ENCODE data around the gene SET. TPM values are rescaled to one million over a fixed set of nuclear protein-coding genes. Genes with fewer than 3 reads are reported as not detected.

Gene SET
- total RNA-seq, 1 donor from 2014 or later: 891 TPM

- no peaks in the 10 kb centered on the region for H3K9me3 Mint-ChIP-seq
- TF ChIP-seq, protein P1, sequence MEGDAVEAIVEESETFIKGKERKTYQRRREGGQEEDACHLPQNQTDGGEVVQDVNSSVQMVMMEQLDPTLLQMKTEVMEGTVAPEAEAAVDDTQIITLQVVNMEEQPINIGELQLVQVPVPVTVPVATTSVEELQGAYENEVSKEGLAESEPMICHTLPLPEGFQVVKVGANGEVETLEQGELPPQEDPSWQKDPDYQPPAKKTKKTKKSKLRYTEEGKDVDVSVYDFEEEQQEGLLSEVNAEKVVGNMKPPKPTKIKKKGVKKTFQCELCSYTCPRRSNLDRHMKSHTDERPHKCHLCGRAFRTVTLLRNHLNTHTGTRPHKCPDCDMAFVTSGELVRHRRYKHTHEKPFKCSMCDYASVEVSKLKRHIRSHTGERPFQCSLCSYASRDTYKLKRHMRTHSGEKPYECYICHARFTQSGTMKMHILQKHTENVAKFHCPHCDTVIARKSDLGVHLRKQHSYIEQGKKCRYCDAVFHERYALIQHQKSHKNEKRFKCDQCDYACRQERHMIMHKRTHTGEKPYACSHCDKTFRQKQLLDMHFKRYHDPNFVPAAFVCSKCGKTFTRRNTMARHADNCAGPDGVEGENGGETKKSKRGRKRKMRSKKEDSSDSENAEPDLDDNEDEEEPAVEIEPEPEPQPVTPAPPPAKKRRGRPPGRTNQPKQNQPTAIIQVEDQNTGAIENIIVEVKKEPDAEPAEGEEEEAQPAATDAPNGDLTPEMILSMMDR (conservative IDR thresholded peaks at IDR 0.05): no peak
- no peaks in the 10 kb centered on the region for H3K27me3 Mint-ChIP-seq (ENCODE audit: low read depth)
- H3K4me3 Mint-ChIP-seq: no peak overlapping the region
- DNase-seq (ENCODE audit: low read depth, low spot score): no peak
- peaks cover 3% of the 10 kb centered on the region for H3K36me3 Mint-ChIP-seq (ENCODE audit: low read depth)
- no peak overlapping the region for H3K27ac Mint-ChIP-seq (ENCODE audit: unreplicated experiment)
- no peaks in the 10 kb centered on the region for H3K4me1 Mint-ChIP-seq
These were observed 24.4 kb downstream of the SET start for GRCh38 chr9:128713411-128713780.

- no peaks in the 10 kb centered on the region for H3K4me1 Mint-ChIP-seq
These were observed 25.0 kb downstream of the SET start for GRCh38 chr9:128713941-128714573.

GRCh38 chr9:128714586-128715435 lies 25.8 kb downstream of the SET start:
- H3K27ac Mint-ChIP-seq (ENCODE audit: unreplicated experiment): no peak overlapping the region
- no peaks in the 10 kb centered on the region for H3K4me1 Mint-ChIP-seq
- DNase-seq (ENCODE audit: low read depth, low spot score): no peak
- peaks cover 3% of the 10 kb centered on the region for H3K36me3 Mint-ChIP-seq (ENCODE audit: low read depth)
- H3K27me3 Mint-ChIP-seq (ENCODE audit: low read depth): no peaks in the 10 kb centered on the region
- no peaks in the 10 kb centered on the region for H3K9me3 Mint-ChIP-seq
- no peak overlapping the region for H3K4me3 Mint-ChIP-seq
- TF ChIP-seq, protein P1 (conservative IDR thresholded peaks at IDR 0.05): no peak

More at GRCh38 chr9:128713941-128714573, 25.0 kb downstream of the SET start:
- H3K36me3 Mint-ChIP-seq (ENCODE audit: low read depth): peaks cover 3% of the 10 kb centered on the region
- H3K9me3 Mint-ChIP-seq: no peaks in the 10 kb centered on the region
- TF ChIP-seq, protein P1 (conservative IDR thresholded peaks at IDR 0.05): no peak
- no peaks in the 10 kb centered on the region for H3K27me3 Mint-ChIP-seq (ENCODE audit: low read depth)
- no peak overlapping the region for H3K27ac Mint-ChIP-seq (ENCODE audit: unreplicated experiment)
- DNase-seq (ENCODE audit: low read depth, low spot score): no peak
- H3K4me3 Mint-ChIP-seq: no peak overlapping the region

- TF ChIP-seq, protein P1 (conservative IDR thresholded peaks at IDR 0.05): no peak
- Mint-ChIP-seq H3K4me1 (no peaks in the 10 kb centered on the region), H3K9me3 (no peaks in the 10 kb centered on the region), H3K4me3 (no peak overlapping the region), H3K27ac (ENCODE audit: unreplicated experiment) (no peak overlapping the region), H3K27me3 (ENCODE audit: low read depth) (no peaks in the 10 kb centered on the region), H3K36me3 (ENCODE audit: low read depth) (no peaks in the 10 kb centered on the region)
- DNase-seq (ENCODE audit: low read depth, low spot score): no peak
These were observed 26.4 kb downstream of the SET start for GRCh38 chr9:128715436-128715750.

DNA sequence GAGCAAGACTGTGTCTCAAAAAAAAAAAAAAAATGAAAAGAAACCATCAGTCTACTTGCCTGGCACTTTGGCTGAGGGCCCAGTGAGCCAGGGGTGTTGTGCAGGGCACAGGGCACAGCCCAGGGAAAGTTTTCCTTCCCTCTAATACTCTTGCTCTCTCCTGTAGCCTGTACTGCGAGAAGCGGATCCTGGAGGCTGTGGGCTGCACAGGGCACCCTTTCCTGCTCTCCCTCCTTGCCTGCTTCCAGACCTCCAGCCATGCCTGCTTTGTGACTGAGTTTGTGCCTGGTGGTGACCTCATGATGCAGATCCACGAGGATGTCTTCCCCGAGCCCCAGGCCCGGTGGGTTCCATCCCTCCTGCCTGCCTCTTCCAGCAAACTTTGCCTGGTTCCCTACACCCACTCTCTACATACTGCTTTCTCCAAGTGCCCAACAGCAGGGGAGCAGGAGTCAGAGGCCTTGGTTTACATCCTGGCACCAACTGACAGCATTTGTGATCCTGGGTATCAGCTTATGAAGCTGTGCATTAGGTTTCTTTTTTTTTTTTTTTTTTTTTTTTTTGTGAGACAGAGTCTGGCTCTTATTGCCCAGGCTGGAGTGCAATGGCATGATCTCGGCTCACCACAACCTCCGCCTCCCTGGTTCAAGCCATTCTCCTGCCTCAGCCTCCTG lies 27.7 kb downstream of the SET start:
- no peaks in the 10 kb centered on the region for H3K9me3 Mint-ChIP-seq
- TF ChIP-seq, protein P1 (conservative IDR thresholded peaks at IDR 0.05): no peak
- no peak for DNase-seq (ENCODE audit: low read depth, low spot score)
- H3K4me1 Mint-ChIP-seq: no peaks in the 10 kb centered on the region
- H3K36me3 Mint-ChIP-seq (ENCODE audit: low read depth): no peaks in the 10 kb centered on the region
- no peak overlapping the region for H3K27ac Mint-ChIP-seq (ENCODE audit: unreplicated experiment)
- no peaks in the 10 kb centered on the region for H3K27me3 Mint-ChIP-seq (ENCODE audit: low read depth)
- no peak overlapping the region for H3K4me3 Mint-ChIP-seq
